Ovary (tissue), 3 donors: ENCODE data around the gene TSHZ2.

Source experiments
- CTCF ChIP-seq, 3 donors: fragments of 450-650 bp in 2 of 3; fragments of 200-600 bp in 1 of 3; IDR thresholded peaks; one replicate each; pipeline versions ENCODE4 v1.5.1 to v1.8.0; 2016 to 2022; ENCODE audit warnings: antibody characterized with exemption in 3 of 3, mild to moderate bottlenecking in 1 of 3
- EP300 ChIP-seq: sonication (generic); formaldehyde crosslinking; IDR thresholded peaks from one replicate; pipeline ENCODE4 v1.6.1; 2017; ENCODE audit warnings: antibody characterized with exemption
- POLR2A ChIP-seq: fragments of 450-650 bp; IDR thresholded peaks from one replicate; pipeline ENCODE4 v1.6.1; 2017; ENCODE audit warnings: antibody characterized with exemption, mild to moderate bottlenecking, moderate library complexity
- donor health status: DM: no; HTN: no; CAD: no.

GRCh38 chr20:53403029-53403428 is 430.9 kb downstream of the TSHZ2 start:
- TF ChIP-seq CTCF (IDR thresholded peaks at IDR 0.05) = no peak
- TF ChIP-seq EP300 = no peak
- TF ChIP-seq POLR2A = no peak
